ENCODE data around the gene TBP. TPM values are rescaled to one million over a fixed set of nuclear protein-coding genes. Genes with fewer than 3 reads are reported as not detected.

Gene TBP
- total RNA-seq (24.7 and 29.5 TPM in 2 replicates), polyA plus RNA-seq (21.0 and 28.3 TPM in 2 replicates), polyA minus RNA-seq (10.6 and 16.4 TPM in 2 replicates)
- total RNA-seq (2013): 20.5 TPM

GRCh38 chr6:170554013-170554795, at the start of gene TBP:
Gene TBP (plus strand): TSS chr6:170554369. CDS start chr6:170557030, 2,661 bp downstream.
- H3K27me3 ChIP-seq (replicated peaks in 1 of 4; ENCODE audit: control extremely low read depth in 1 of 4, control insufficient read depth in 3 of 4, insufficient read depth in 4 of 4, low read length in 3 of 4): no peaks in the 10 kb centered on the region
- ChIA-PET CTCF (interaction anchor here (0.9 to 1.2 kb wide), 3 partner anchors 24 to 840 kb away, joined by 3 to 5 read pairs (median 5); partner anchors contain the start of gene PDCD2), POLR2A (interaction anchor here (0.6 to 2.3 kb wide), 6 partner anchors 28 to 1341 kb away, joined by 3 to 19 read pairs (median 6); partner anchors contain the start of genes C6orf120, DYNLT2, ERMARD and PDCD2)
- Mint-ChIP-seq H3K9me3 (ENCODE audit: insufficient read depth) (no peaks in the 10 kb centered on the region), H3K4me3 (no peak within 1 kb of the TSS), H3K27ac (no peak within 1 kb of the TSS), H3K27me3 (no peaks in the 10 kb centered on the region), H3K4me1 (peaks cover 30% of the 10 kb centered on the region)
- H3K27ac ChIP-seq (ENCODE audit: low read length in 2 of 2): peak within 1 kb of the TSS; percentile 91 to 92
- H3K36me3 ChIP-seq (replicated peaks in 1 of 2; ENCODE audit: control extremely low read depth in 1 of 2, control insufficient read depth in 1 of 2, extremely low read depth in 1 of 2, insufficient read depth in 2 of 2, low read length in 1 of 2): peaks cover 0 to 28% of the 10 kb centered on the region in 2 experiments
- peak within 1 kb of the TSS; percentile 90 for H3K9ac ChIP-seq (ENCODE audit: low read length)
- peaks cover 84% of the 10 kb centered on the region for H3K79me2 ChIP-seq (ENCODE audit: control insufficient read depth, insufficient read depth, low read length)
- H3K4me1 ChIP-seq (ENCODE audit: control insufficient read depth in 2 of 2, insufficient read depth in 2 of 2, low read length in 2 of 2): peaks cover 27 to 28% of the 10 kb centered on the region in 2 donors
- no peak for TF ChIP-seq EZH2 (IDR thresholded peaks at IDR 0.05; ENCODE audit: borderline replicate concordance, insufficient read depth, low read depth, low read length, poor library complexity, severe bottlenecking)
- no peak for TF ChIP-seq CTCF (IDR thresholded peaks at IDR 0.05)
- intact Hi-C loops (cut with micrococcal nuclease): loop anchor here (1.0 kb wide), 4 partner anchors 30 to 852 kb away; partner anchors contain the start of genes C6orf120, DYNLT2, ERMARD and PDCD2
- H3K9me3 ChIP-seq (ENCODE audit: control extremely low read depth in 1 of 3, control insufficient read depth in 2 of 3, insufficient read depth in 1 of 3, low read length in 2 of 3): peaks cover 0 to 3% (median 0%) of the 10 kb centered on the region in 3 donors
- DNase-seq (peak; percentile 97), ATAC-seq (ENCODE audit: low read depth) (peak; percentile 94)
- peak within 1 kb of the TSS; percentile 71 to 99 (median 85) for H3K4me3 ChIP-seq (ENCODE audit: control extremely low read depth in 1 of 5, extremely low read depth in 1 of 5, insufficient read depth in 1 of 5, low read depth in 2 of 5, low read length in 4 of 5)
- WGBS (ENCODE audit: insufficient coverage): under 1% methylated on average over 47 of the region's 51 CpGs
- peak within 1 kb of the TSS; percentile 89 for H3K4me2 ChIP-seq (replicated peaks; ENCODE audit: low read depth, low read length, poor library complexity, severe bottlenecking)
- H4K20me1 ChIP-seq (ENCODE audit: control insufficient read depth, insufficient read depth, low read length, poor library complexity, severe bottlenecking): peaks cover 25% of the 10 kb centered on the region
- peak within 1 kb of the TSS; percentile 84 for H2AFZ ChIP-seq (ENCODE audit: insufficient read depth, low read depth, low read length, poor library complexity, severe bottlenecking)

GRCh38 chr6:170504479-170504878, 49.7 kb upstream of the TBP start:
- H3K27me3 ChIP-seq (replicated peaks in 1 of 4; ENCODE audit: control extremely low read depth in 1 of 4, control insufficient read depth in 3 of 4, insufficient read depth in 4 of 4, low read length in 3 of 4): peaks cover 0 to 20% (median 7%) of the 10 kb centered on the region in 4 experiments
- H3K4me1 ChIP-seq (ENCODE audit: control insufficient read depth in 2 of 2, insufficient read depth in 2 of 2, low read length in 2 of 2): no peaks in the 10 kb centered on the region
- H3K9me3 ChIP-seq (ENCODE audit: control extremely low read depth in 1 of 3, control insufficient read depth in 2 of 3, insufficient read depth in 1 of 3, low read length in 2 of 3): peaks cover 0 to 31% (median 4%) of the 10 kb centered on the region in 3 donors
- no peak overlapping the region for H3K4me3 ChIP-seq (ENCODE audit: control extremely low read depth in 1 of 5, extremely low read depth in 1 of 5, insufficient read depth in 1 of 5, low read depth in 2 of 5, low read length in 4 of 5)
- H3K27ac ChIP-seq (ENCODE audit: low read length in 2 of 2): no peak overlapping the region
- Mint-ChIP-seq H3K4me3 (no peak overlapping the region), H3K9me3 (ENCODE audit: insufficient read depth) (peaks cover 15% of the 10 kb centered on the region), H3K27ac (no peak overlapping the region), H3K4me1 (no peaks in the 10 kb centered on the region), H3K27me3 (peaks cover 43% of the 10 kb centered on the region)
- intact Hi-C loops (cut with micrococcal nuclease): no loop called here
- ATAC-seq (ENCODE audit: low read depth) (no peak), DNase-seq (no peak)
- no peaks in the 10 kb centered on the region for H4K20me1 ChIP-seq (ENCODE audit: control insufficient read depth, insufficient read depth, low read length, poor library complexity, severe bottlenecking)
- ChIA-PET CTCF (no interaction called here), POLR2A (no interaction called here)
- TF ChIP-seq CTCF (IDR thresholded peaks at IDR 0.05) (no peak), EZH2 (IDR thresholded peaks at IDR 0.05; ENCODE audit: borderline replicate concordance, insufficient read depth, low read depth, low read length, poor library complexity, severe bottlenecking) (no peak)
- H3K36me3 ChIP-seq (replicated peaks in 1 of 2; ENCODE audit: control extremely low read depth in 1 of 2, control insufficient read depth in 1 of 2, extremely low read depth in 1 of 2, insufficient read depth in 2 of 2, low read length in 1 of 2): no peaks in the 10 kb centered on the region
- no peaks in the 10 kb centered on the region for H3K79me2 ChIP-seq (ENCODE audit: control insufficient read depth, insufficient read depth, low read length)
- no peak overlapping the region for H2AFZ ChIP-seq (ENCODE audit: insufficient read depth, low read depth, low read length, poor library complexity, severe bottlenecking)
- 0% methylated on average over 1 of the region's 4 CpGs for WGBS (ENCODE audit: insufficient coverage)
- no peak overlapping the region for H3K9ac ChIP-seq (ENCODE audit: low read length)
- H3K4me2 ChIP-seq (replicated peaks; ENCODE audit: low read depth, low read length, poor library complexity, severe bottlenecking): no peak overlapping the region

Data from B cell (primary cell).